ENCODE results near the gene HTR3D.

DNA sequence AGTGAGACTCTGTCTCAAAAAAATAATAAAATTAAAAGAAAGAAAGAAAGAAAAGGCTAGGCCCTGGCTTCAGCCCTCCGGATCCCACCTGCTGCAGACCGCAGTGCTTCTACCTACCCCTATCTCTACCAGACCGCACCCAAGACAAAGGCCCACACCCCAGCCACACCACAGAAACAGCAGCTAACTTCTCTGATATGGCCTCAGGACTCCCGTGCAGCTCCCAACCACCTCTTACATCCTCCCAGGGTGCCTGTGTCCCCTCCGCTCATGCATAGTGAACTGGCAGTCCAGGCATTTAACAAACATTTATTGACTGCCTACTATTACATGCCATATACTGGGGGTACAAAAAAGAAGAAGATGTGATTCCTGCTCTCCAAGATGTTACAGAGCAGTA is 14.5 kb downstream of the HTR3D start:
- TF ChIP-seq, protein P1, sequence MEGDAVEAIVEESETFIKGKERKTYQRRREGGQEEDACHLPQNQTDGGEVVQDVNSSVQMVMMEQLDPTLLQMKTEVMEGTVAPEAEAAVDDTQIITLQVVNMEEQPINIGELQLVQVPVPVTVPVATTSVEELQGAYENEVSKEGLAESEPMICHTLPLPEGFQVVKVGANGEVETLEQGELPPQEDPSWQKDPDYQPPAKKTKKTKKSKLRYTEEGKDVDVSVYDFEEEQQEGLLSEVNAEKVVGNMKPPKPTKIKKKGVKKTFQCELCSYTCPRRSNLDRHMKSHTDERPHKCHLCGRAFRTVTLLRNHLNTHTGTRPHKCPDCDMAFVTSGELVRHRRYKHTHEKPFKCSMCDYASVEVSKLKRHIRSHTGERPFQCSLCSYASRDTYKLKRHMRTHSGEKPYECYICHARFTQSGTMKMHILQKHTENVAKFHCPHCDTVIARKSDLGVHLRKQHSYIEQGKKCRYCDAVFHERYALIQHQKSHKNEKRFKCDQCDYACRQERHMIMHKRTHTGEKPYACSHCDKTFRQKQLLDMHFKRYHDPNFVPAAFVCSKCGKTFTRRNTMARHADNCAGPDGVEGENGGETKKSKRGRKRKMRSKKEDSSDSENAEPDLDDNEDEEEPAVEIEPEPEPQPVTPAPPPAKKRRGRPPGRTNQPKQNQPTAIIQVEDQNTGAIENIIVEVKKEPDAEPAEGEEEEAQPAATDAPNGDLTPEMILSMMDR (IDR thresholded peaks at IDR 0.05; ENCODE audit: low read depth, low read length) = no peak
- TF ChIP-seq, protein P2, sequence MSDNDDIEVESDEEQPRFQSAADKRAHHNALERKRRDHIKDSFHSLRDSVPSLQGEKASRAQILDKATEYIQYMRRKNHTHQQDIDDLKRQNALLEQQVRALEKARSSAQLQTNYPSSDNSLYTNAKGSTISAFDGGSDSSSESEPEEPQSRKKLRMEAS (IDR thresholded peaks at IDR 0.05; ENCODE audit: low read depth, low read length) = no peak
- no peak for TF ChIP-seq POLR2A (IDR thresholded peaks at IDR 0.05; ENCODE audit: extremely low read depth, insufficient read length)
- no peak for TF ChIP-seq MYC (IDR thresholded peaks at IDR 0.05; ENCODE audit: low read depth, low read length)
